ENCODE measurements around the gene FSTL5. TPM values are rescaled to one million over a fixed set of nuclear protein-coding genes. Genes with fewer than 3 reads are reported as not detected.

FSTL5 gene
- total RNA-seq, 1 experiment from 2014 or later, result 1.9 TPM

- Histone ChIP-seq H3K9me3 (no peaks in the 10 kb centered on the region), H3K4me3 (ENCODE audit: low read depth, low read length) (no peak overlapping the region), H3K27me3 (replicated peaks; ENCODE audit: control insufficient read depth, insufficient read depth, low read length) (no peaks in the 10 kb centered on the region), H3K36me3 (ENCODE audit: control insufficient read depth, insufficient read depth, low read length) (no peaks in the 10 kb centered on the region), H3K4me1 (peaks cover 6% of the 10 kb centered on the region; the same call in 1 of the 2 replicates)
- H3K4me3 Mint-ChIP-seq (ENCODE audit: unreplicated experiment), result no peak overlapping the region
- DNase-seq, result no peak
- H3K9me3 Mint-ChIP-seq (ENCODE audit: unreplicated experiment), result no peaks in the 10 kb centered on the region
- no peak for TF ChIP-seq CTCF (IDR thresholded peaks at IDR 0.05; ENCODE audit: insufficient read depth in 1 of 2, low read depth in 1 of 2, low read length in 1 of 2, severe bottlenecking in 1 of 2, unreplicated experiment in 1 of 2)
- ChIA-PET CTCF (no interaction called here), POLR2A (no interaction called here)
- no peaks in the 10 kb centered on the region for H3K4me1 Mint-ChIP-seq (ENCODE audit: low read depth, unreplicated experiment)
- H3K36me3 Mint-ChIP-seq (ENCODE audit: insufficient read depth, unreplicated experiment), result no peaks in the 10 kb centered on the region
- H3K27me3 Mint-ChIP-seq (ENCODE audit: insufficient read depth, unreplicated experiment), result no peaks in the 10 kb centered on the region
- intact Hi-C loops (cut with micrococcal nuclease; ENCODE audit: unreplicated experiment), result no loop called here
- no TSS peak for BruUV-seq (replicated peaks)
- no peak overlapping the region for H3K27ac Mint-ChIP-seq (ENCODE audit: unreplicated experiment)
These were observed 232.7 kb downstream of the FSTL5 start for GRCh38 chr4:161931089-161931488.

- no peak for TF ChIP-seq CTCF (IDR thresholded peaks at IDR 0.05; ENCODE audit: insufficient read depth in 1 of 2, low read depth in 1 of 2, low read length in 1 of 2, severe bottlenecking in 1 of 2, unreplicated experiment in 1 of 2)
- Mint-ChIP-seq H3K27ac (ENCODE audit: unreplicated experiment) (no peak overlapping the region), H3K36me3 (ENCODE audit: insufficient read depth, unreplicated experiment) (no peaks in the 10 kb centered on the region), H3K27me3 (ENCODE audit: insufficient read depth, unreplicated experiment) (no peaks in the 10 kb centered on the region), H3K4me1 (ENCODE audit: low read depth, unreplicated experiment) (no peaks in the 10 kb centered on the region), H3K4me3 (ENCODE audit: unreplicated experiment) (no peak overlapping the region), H3K9me3 (ENCODE audit: unreplicated experiment) (no peaks in the 10 kb centered on the region)
- H3K27me3 ChIP-seq (replicated peaks; ENCODE audit: control insufficient read depth, insufficient read depth, low read length), result no peaks in the 10 kb centered on the region
- no TSS peak for BruUV-seq (replicated peaks)
- CTCF ChIA-PET, result no interaction called here
- intact Hi-C loops (cut with micrococcal nuclease; ENCODE audit: unreplicated experiment), result no loop called here
- no peaks in the 10 kb centered on the region for H3K4me1 ChIP-seq
- H3K36me3 ChIP-seq (ENCODE audit: control insufficient read depth, insufficient read depth, low read length), result no peaks in the 10 kb centered on the region
- POLR2A ChIA-PET, result no interaction called here
- no peak for DNase-seq
- H3K4me3 ChIP-seq (ENCODE audit: low read depth, low read length), result no peak overlapping the region
- no peaks in the 10 kb centered on the region for H3K9me3 ChIP-seq
These were observed 233.8 kb downstream of the FSTL5 start for GRCh38 chr4:161929956-161930355.

GRCh38 chr4:161926033-161926828 lies 237.6 kb downstream of the FSTL5 start:
- no peaks in the 10 kb centered on the region for H3K27me3 ChIP-seq (replicated peaks; ENCODE audit: control insufficient read depth, insufficient read depth, low read length)
- intact Hi-C loops (cut with micrococcal nuclease; ENCODE audit: unreplicated experiment), result no loop called here
- no TSS peak for BruUV-seq (replicated peaks)
- ChIA-PET POLR2A (no interaction called here), CTCF (no interaction called here)
- Mint-ChIP-seq H3K9me3 (ENCODE audit: unreplicated experiment) (no peaks in the 10 kb centered on the region), H3K27ac (ENCODE audit: unreplicated experiment) (no peak overlapping the region), H3K36me3 (ENCODE audit: insufficient read depth, unreplicated experiment) (no peaks in the 10 kb centered on the region), H3K27me3 (ENCODE audit: insufficient read depth, unreplicated experiment) (no peaks in the 10 kb centered on the region), H3K4me1 (ENCODE audit: low read depth, unreplicated experiment) (no peaks in the 10 kb centered on the region), H3K4me3 (ENCODE audit: unreplicated experiment) (no peak overlapping the region)
- no peaks in the 10 kb centered on the region for H3K36me3 ChIP-seq (ENCODE audit: control insufficient read depth, insufficient read depth, low read length)
- no peaks in the 10 kb centered on the region for H3K4me1 ChIP-seq
- no peak for TF ChIP-seq CTCF (IDR thresholded peaks at IDR 0.05; ENCODE audit: insufficient read depth in 1 of 2, low read depth in 1 of 2, low read length in 1 of 2, severe bottlenecking in 1 of 2, unreplicated experiment in 1 of 2)
- no peak overlapping the region for H3K4me3 ChIP-seq (ENCODE audit: low read depth, low read length)
- no peak for DNase-seq
- H3K9me3 ChIP-seq, result no peaks in the 10 kb centered on the region
